CD4-positive, CD25-positive, alpha-beta regulatory T cell (primary cell): Measurements from ENCODE around the gene SRBD1. TPM values are rescaled to one million over a fixed set of nuclear protein-coding genes. Genes with fewer than 3 reads are reported as not detected.

ENCODE experiments used
- ATAC-seq, 2 donors: fragments of 150-1000 bp; cut with Tn5 transposase; one replicate each; pipeline ENCODE4 v1.10.0; 2021; ENCODE audit warnings: low read depth in 2 of 2, moderate number of reproducible peaks in 2 of 2, moderate library complexity in 1 of 2
- DNase-seq, 3 donors: peaks; one replicate each; pipeline versions ENCODE4 v3.0.0 to v3.0.0-alpha.2; 2012 to 2022; ENCODE audit warnings: mixed read lengths in 1 of 3
- H3K27ac ChIP-seq: one replicate; pipeline ENCODE4 v1.7.0; 2013; ENCODE audit warnings: mild to moderate bottlenecking, low read length; ENCODE audit not compliant: insufficient read depth, poor library complexity, severe bottlenecking
- H3K27me3 ChIP-seq: one replicate; pipeline ENCODE4 v1.7.0; 2013; ENCODE audit warnings: low read length; ENCODE audit not compliant: control insufficient read depth, insufficient read depth
- H3K36me3 ChIP-seq: one replicate; pipeline ENCODE4 v1.7.0; 2013; ENCODE audit warnings: mild to moderate bottlenecking, low read length, moderate library complexity; ENCODE audit not compliant: control insufficient read depth, insufficient read depth
- H3K4me1 ChIP-seq: 2 replicates; pipeline ENCODE4 v1.7.0; 2013; ENCODE audit warnings: mild to moderate bottlenecking, low read length; ENCODE audit not compliant: insufficient read depth, control insufficient read depth, poor library complexity, severe bottlenecking
- H3K4me3 ChIP-seq: one replicate; pipeline ENCODE4 v1.7.0; 2013; ENCODE audit warnings: low read depth, mild to moderate bottlenecking, low read length, moderate library complexity
- H3K9me3 ChIP-seq, 2 experiments: 1 replicate in 1 of 2; 2 replicates in 1 of 2; pipeline ENCODE4 v1.7.0; 2013; ENCODE audit warnings: low read length in 2 of 2, mild to moderate bottlenecking in 1 of 2, moderate library complexity in 1 of 2; ENCODE audit not compliant: control insufficient read depth in 2 of 2
- H3K27ac Mint-ChIP-seq, 3 donors: one replicate each; pipeline ENCODE4 v1.8.0; 2020 to 2022; ENCODE audit warnings: mild to moderate bottlenecking in 3 of 3, mixed read lengths in 3 of 3, moderate library complexity in 2 of 3
- H3K27me3 Mint-ChIP-seq: one replicate; pipeline ENCODE4 v1.8.0; 2022; ENCODE audit warnings: mild to moderate bottlenecking, mixed read lengths
- H3K36me3 Mint-ChIP-seq: one replicate; pipeline ENCODE4 v1.8.0; 2020; ENCODE audit warnings: mixed read lengths
- H3K4me1 Mint-ChIP-seq, 4 donors: one replicate each; pipeline ENCODE4 v1.8.0; 2020 to 2022; ENCODE audit warnings: mixed read lengths in 4 of 4, mild to moderate bottlenecking in 1 of 4
- H3K4me3 Mint-ChIP-seq, 4 donors: one replicate each; pipeline ENCODE4 v1.8.0; 2020 to 2022; ENCODE audit warnings: mild to moderate bottlenecking in 4 of 4, mixed read lengths in 4 of 4, moderate library complexity in 3 of 4
- H3K9me3 Mint-ChIP-seq, 7 donors: one replicate each; pipeline ENCODE4 v1.8.0; 2020 to 2022; ENCODE audit warnings: mixed read lengths in 7 of 7, mild to moderate bottlenecking in 3 of 7, moderate library complexity in 2 of 7
- polyA plus RNA-seq, 4 donors: library from polyadenylated mRNA; unstranded; fragments of 300-500 nt; fragmentation: Illumina TruSeq; gene quantifications; one replicate each; pipeline ENCODE4 v1.2.3, GENCODE V29; 2021
- total RNA-seq: library from RNA; stranded (reverse); gene quantifications from one replicate; pipeline ENCODE4 v1.2.3, GENCODE V29; 2022

SRBD1 gene
- total and polyA plus RNA-seq, 5 donors from 2014 or later, result 7.4 to 18.2 (median 9.4) TPM

DNA sequence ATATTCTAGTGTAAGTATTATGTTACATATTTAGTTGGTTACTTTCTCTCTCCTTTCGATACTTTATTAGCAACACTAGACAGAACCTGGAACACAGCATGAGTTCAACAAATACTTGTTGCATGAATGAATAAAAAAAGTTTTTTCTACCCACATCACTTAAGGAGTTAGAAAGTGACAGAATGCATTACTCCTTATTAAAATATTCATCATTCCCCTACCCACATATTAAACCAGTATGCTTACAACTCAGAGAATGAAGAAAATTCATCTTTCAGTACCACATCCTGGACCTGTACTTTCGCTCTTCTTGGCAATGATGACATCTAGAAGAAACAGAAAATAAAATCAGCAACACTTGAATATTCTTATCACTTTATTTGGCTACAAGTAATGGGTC is 6.0 kb downstream of the SRBD1 start:
- Histone ChIP-seq H3K4me1 (peaks cover 6% of the 10 kb centered on the region), H3K9me3 (no peaks in the 10 kb centered on the region), H3K4me3 (no peak overlapping the region), H3K36me3 (peaks cover 17% of the 10 kb centered on the region), H3K27ac (no peak overlapping the region), H3K27me3 (no peaks in the 10 kb centered on the region)
- Mint-ChIP-seq H3K36me3 (peaks cover 40% of the 10 kb centered on the region), H3K27ac (no peak overlapping the region), H3K4me1 (peaks cover 3 to 28% (median 16%) of the 10 kb centered on the region in 4 donors), H3K27me3 (no peaks in the 10 kb centered on the region), H3K4me3 (peak overlapping the region in 1 of 4 donors; percentile 66), H3K9me3 (no peaks in the 10 kb centered on the region)
- DNase-seq (no peak), ATAC-seq (no peak)

DNA sequence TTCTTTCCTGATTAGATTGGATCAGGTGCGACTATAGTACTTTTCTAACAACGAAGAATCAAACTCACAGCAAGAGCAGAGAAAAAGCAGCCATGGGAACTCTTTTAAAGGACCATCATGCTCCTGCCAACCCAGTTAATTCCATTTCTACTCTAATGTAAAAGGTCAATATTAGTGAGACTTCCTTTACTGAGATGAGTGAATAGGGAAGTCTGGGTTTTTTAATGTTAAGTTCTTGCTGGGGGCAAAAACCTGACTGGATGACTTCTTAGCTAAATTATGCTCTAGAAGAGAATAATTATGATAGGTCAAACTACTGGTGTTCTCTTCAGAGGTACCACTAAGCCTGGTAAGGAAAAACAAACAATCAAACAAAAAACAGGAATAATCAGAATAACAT is 8.4 kb downstream of the SRBD1 start:
- Mint-ChIP-seq H3K27me3 (no peaks in the 10 kb centered on the region), H3K4me1 (peaks cover 4 to 7% (median 5%) of the 10 kb centered on the region in 4 donors), H3K36me3 (peaks cover 64% of the 10 kb centered on the region), H3K27ac (no peak overlapping the region), H3K4me3 (no peak overlapping the region), H3K9me3 (no peaks in the 10 kb centered on the region)
- Histone ChIP-seq H3K9me3 (no peaks in the 10 kb centered on the region), H3K4me1 (no peaks in the 10 kb centered on the region), H3K27me3 (no peaks in the 10 kb centered on the region), H3K4me3 (no peak overlapping the region), H3K27ac (no peak overlapping the region), H3K36me3 (peaks cover 32% of the 10 kb centered on the region)
- DNase-seq, result no peak
- ATAC-seq, result no peak

DNA sequence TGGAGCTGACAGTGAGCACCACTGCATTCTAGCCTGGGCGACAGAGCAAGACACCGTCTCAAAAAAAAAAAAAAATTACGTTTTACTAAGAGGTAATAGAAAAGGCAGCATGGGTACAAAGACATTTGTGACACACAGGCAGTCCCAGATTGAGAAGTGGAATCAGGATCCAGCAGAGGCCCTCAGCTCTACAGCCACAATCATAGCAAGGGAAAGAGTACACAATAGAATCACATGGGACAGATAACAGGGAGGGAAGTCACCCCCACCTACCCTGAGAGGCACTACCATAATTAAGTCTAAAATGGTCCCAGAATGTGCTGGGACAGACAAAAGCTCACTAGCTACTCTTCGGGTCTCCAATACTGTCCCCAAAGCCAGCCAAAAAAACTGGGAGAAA is 12.5 kb downstream of the SRBD1 start:
- Histone ChIP-seq H3K4me3 (no peak overlapping the region), H3K36me3 (peaks cover 39% of the 10 kb centered on the region), H3K27ac (no peak overlapping the region), H3K27me3 (no peaks in the 10 kb centered on the region), H3K9me3 (no peaks in the 10 kb centered on the region), H3K4me1 (no peaks in the 10 kb centered on the region)
- Mint-ChIP-seq H3K4me1 (peaks cover 5 to 19% (median 13%) of the 10 kb centered on the region in 4 donors), H3K4me3 (no peak overlapping the region), H3K27me3 (no peaks in the 10 kb centered on the region), H3K9me3 (no peaks in the 10 kb centered on the region), H3K27ac (no peak overlapping the region), H3K36me3 (peaks cover 67% of the 10 kb centered on the region)
- DNase-seq (no peak), ATAC-seq (no peak)

DNA sequence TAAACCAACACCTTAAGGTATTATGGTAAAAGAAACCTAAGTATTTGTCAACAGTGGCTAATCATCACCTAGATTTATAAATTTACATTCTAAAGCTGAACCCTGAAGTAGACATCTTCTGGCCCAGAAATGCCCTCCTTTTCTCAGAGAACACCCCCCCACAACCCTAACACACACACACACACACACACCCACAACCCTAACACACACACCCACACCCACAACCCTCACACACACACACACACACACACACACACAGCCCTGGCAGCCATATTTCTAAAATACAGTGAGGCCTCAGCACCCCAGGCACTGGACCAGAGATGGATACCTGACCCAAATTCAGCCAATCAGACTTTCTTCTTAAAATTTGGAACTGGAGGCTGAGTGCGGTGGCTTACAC is 14.3 kb downstream of the SRBD1 start:
- Mint-ChIP-seq H3K4me1 (peaks cover 5 to 13% (median 13%) of the 10 kb centered on the region in 4 donors), H3K4me3 (no peak overlapping the region), H3K36me3 (peaks cover 63% of the 10 kb centered on the region), H3K27me3 (no peaks in the 10 kb centered on the region), H3K9me3 (peaks cover 0 to 2% (median 0%) of the 10 kb centered on the region in 7 donors), H3K27ac (no peak overlapping the region)
- ATAC-seq, result no peak
- H3K27me3 ChIP-seq, result no peaks in the 10 kb centered on the region
- no peaks in the 10 kb centered on the region for H3K9me3 ChIP-seq
- peaks cover 31% of the 10 kb centered on the region for H3K36me3 ChIP-seq
- no peak overlapping the region for H3K4me3 ChIP-seq
- no peaks in the 10 kb centered on the region for H3K4me1 ChIP-seq
- DNase-seq, result no peak
- no peak overlapping the region for H3K27ac ChIP-seq

DNA sequence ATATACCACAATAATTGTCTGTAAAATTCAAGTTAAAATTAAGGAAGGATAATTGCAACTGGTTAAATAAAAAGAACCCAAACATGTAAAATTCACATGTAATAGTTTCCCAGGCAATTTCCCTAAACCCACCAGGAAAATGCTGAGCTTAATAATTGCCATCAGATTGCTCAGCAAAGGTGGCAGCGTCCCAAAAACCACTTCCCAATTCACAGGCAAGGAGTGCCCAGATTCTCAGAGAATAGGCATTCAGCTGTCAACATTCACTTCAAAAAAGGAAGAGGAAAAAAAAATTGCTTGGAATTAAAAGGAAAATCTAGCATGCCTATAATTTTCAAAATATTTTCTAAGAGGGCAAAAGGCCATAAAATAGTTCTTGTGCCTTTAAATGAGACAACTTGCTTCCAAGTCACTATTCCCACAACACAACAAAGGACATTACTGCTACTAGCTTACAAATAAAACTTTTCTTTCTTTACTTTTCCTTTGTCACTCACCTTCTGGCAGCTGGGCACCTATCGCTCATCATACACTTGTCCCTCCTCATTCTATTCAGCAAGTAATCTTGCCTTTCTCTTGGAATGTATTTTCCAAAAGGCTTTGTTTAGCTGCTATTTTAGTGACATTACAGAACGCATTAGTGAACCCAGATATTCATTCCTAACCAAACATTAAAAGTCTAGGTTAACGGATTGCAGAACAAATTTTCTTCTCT is 15.2 kb downstream of the SRBD1 start:
- no peak overlapping the region for H3K27ac Mint-ChIP-seq
- H3K4me1 Mint-ChIP-seq, result peaks cover 4 to 13% (median 13%) of the 10 kb centered on the region in 4 donors
- no peak for ATAC-seq
- peaks cover 62% of the 10 kb centered on the region for H3K36me3 Mint-ChIP-seq
- no peak overlapping the region for H3K4me3 Mint-ChIP-seq
- no peak for DNase-seq
- Histone ChIP-seq H3K4me1 (no peaks in the 10 kb centered on the region), H3K27ac (no peak overlapping the region), H3K4me3 (no peak overlapping the region), H3K36me3 (peaks cover 31% of the 10 kb centered on the region), H3K9me3 (no peaks in the 10 kb centered on the region), H3K27me3 (no peaks in the 10 kb centered on the region)
- peaks cover 0 to 2% (median 0%) of the 10 kb centered on the region in 7 donors for H3K9me3 Mint-ChIP-seq
- H3K27me3 Mint-ChIP-seq, result no peaks in the 10 kb centered on the region

DNA sequence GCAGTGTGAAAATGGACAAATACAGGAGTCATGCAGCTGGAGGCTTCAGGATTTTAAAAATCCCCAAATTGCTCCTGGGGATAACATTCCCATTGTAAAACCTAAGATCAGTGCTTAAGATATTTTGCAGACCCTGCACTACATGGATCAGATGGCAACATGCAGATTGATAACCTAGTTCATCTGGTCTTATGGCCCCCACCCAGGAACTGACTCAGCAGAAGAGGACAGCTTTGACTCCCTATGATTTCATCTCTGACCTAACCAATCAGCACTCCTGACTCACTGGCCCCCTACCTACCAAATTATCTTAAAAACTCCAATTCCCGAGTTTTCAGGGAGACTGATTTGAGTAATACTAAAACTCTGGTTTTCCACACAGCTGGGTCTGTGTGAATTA is 20.0 kb downstream of the SRBD1 start:
- DNase-seq (no peak), ATAC-seq (no peak)
- H3K9me3 ChIP-seq, result no peaks in the 10 kb centered on the region
- H3K4me1 ChIP-seq, result no peaks in the 10 kb centered on the region
- Mint-ChIP-seq H3K27ac (peak overlapping the region in 1 of 3 donors; percentile 12), H3K4me1 (peaks cover 17 to 25% (median 19%) of the 10 kb centered on the region in 4 donors), H3K27me3 (no peaks in the 10 kb centered on the region), H3K4me3 (no peak overlapping the region), H3K36me3 (peaks cover 32% of the 10 kb centered on the region), H3K9me3 (peaks cover 0 to 2% (median 0%) of the 10 kb centered on the region in 7 donors)
- H3K27me3 ChIP-seq, result no peaks in the 10 kb centered on the region
- peaks cover 7% of the 10 kb centered on the region for H3K36me3 ChIP-seq
- H3K27ac ChIP-seq, result no peak overlapping the region
- H3K4me3 ChIP-seq, result no peak overlapping the region

DNA sequence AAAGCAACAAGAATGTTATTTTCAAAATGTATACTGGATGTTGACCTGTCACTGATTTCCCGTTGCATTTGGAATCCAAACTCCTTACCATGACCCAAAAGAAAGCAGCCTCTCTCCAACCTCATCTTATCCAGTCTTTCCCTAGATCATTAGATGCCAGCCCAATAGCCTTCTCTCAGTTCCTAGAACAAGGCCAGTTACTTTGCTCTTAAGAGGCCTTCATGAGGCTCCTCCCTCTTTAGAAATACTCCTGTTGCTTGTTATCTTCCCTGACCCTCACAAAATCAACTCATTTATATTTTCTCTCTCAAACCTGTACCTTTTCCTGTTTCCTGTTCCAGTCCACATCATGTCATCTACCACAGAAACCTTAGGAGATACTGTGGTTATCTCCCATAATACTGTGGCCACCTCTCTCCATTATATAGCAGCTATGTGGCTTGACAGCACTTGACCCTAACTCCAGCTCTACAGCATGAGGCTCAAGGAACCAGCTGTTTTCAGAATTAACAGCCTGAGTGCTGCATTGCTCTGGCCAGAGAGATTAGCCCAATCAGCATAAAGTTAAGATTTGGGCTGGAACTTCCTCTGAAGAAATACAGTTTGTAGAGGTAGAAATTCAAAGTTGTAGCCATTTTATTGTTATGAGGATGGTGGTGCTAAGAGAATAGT is 22.8 kb downstream of the SRBD1 start:
- peaks cover 8 to 20% (median 16%) of the 10 kb centered on the region in 4 donors for H3K4me1 Mint-ChIP-seq
- no peak overlapping the region for H3K4me3 Mint-ChIP-seq
- Histone ChIP-seq H3K4me3 (no peak overlapping the region), H3K27ac (no peak overlapping the region), H3K9me3 (no peaks in the 10 kb centered on the region), H3K27me3 (no peaks in the 10 kb centered on the region), H3K36me3 (no peaks in the 10 kb centered on the region), H3K4me1 (no peaks in the 10 kb centered on the region)
- peaks cover 0 to 2% (median 0%) of the 10 kb centered on the region in 7 donors for H3K9me3 Mint-ChIP-seq
- no peak for ATAC-seq
- no peaks in the 10 kb centered on the region for H3K27me3 Mint-ChIP-seq
- H3K36me3 Mint-ChIP-seq, result peaks cover 19% of the 10 kb centered on the region
- no peak overlapping the region for H3K27ac Mint-ChIP-seq
- DNase-seq, result no peak
